Activated naive CD4-positive, alpha-beta T cell treated with anti-CD3 and anti-CD28 coated beads, Interleukin-2, amount 50 U/mL, for 72 hours (primary cell): Measurements from ENCODE around the gene MAB21L3. TPM values are rescaled to one million over a fixed set of nuclear protein-coding genes. Genes with fewer than 3 reads are reported as not detected.

Experiments
- ATAC-seq, 2 donors: fragments of 150-1000 bp; cut with Tn5 transposase; 2 replicates each; pipeline ENCODE4 v1.10.0; 2021; ENCODE audit warnings: mild to moderate bottlenecking in 2 of 2, moderate library complexity in 2 of 2
- DNase-seq, 2 donors: peaks; one replicate each; pipeline ENCODE4 v3.0.0; 2021 to 2022; ENCODE audit warnings: low spot score in 2 of 2
- H3K27ac Mint-ChIP-seq, 2 donors: one replicate each; pipeline ENCODE4 v1.8.0; 2022; ENCODE audit warnings: mild to moderate bottlenecking in 2 of 2, mixed read lengths in 2 of 2
- H3K36me3 Mint-ChIP-seq, 2 donors: one replicate each; pipeline ENCODE4 v1.8.0; 2022; ENCODE audit warnings: mixed read lengths in 2 of 2
- H3K9me3 Mint-ChIP-seq, 2 donors: one replicate each; pipeline ENCODE4 v1.8.0; 2022; ENCODE audit warnings: mixed read lengths in 2 of 2
- total RNA-seq, 2 donors: library from RNA; stranded (reverse); gene quantifications; one replicate each; pipeline ENCODE4 v1.2.3, GENCODE V29; 2022

MAB21L3 gene
- not detected for total RNA-seq

DNA sequence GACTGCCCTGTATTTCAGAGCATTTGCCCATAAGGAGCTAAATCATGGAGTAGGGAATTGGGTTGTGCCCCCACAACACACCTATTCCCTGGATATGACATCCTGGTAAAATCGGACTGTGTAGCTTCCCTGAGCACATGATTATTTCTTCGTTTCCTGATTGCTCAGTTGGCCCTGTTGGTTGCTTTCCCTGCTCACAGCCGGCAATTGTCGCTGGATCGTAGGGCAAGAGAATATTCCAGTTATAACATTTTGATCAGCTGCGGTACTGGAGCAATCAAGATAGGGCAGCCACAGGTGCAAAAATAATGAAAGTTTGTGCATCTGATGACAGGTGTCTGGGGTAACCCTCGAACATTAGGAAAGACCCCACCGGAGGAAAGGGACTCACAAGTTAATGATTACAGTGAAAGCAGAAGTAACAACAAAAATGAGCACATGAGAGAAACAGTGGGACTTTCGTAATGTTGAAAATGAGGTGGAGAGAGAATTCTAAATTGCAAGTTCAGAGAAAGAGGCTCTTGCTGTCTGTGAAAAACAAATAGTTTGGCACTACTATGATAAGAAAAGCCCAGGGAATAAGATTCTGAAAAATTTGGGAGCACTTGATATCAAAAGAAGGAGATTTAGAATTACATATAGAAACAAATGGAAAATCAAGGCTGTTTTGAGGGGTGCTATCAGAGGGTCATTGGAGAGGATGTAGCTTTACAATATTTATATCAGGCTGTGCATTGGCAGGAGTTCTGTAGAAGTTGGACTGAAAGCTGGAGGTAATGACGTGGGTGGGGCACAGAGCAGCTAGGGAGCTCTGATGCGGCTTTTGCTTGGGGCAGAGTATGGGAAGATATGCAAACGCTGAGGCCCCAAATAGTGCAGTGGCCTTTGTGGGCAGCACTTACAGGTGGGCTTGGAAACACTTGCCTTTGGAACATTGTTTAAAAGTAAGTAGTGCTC, at the start of gene MAB21L3:
Gene MAB21L3, plus strand, starts transcription at position 833 of the 957 bp plus-strand sequence. CDS start 1,217 bp downstream, outside the sequence.
- no peaks in the 10 kb centered on the region for H3K9me3 Mint-ChIP-seq
- ATAC-seq (no peak), DNase-seq (no peak)
- no peak within 1 kb of the TSS for H3K27ac Mint-ChIP-seq
- H3K36me3 Mint-ChIP-seq, result no peaks in the 10 kb centered on the region

DNA sequence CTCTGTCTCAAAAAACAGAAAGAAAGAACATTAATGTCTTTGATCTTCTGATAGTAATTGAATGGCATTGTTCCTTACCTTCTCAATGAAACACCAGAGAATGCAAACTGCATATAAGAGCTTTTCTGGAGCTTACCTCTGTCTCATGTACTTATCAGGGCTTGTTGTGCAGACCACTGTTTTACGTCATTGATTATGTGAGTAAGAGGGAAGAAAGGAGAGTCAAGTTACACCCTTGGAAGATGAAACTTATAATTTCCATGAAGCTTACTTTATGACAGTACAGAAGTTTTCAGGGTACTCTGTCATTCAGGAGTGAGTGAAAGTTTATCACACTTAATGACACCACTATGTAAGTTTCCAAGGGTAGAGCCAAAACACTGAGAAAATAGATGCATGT, 49.0 kb upstream of the MAB21L3 start:
- H3K27ac Mint-ChIP-seq, result no peak overlapping the region
- H3K36me3 Mint-ChIP-seq, result no peaks in the 10 kb centered on the region
- no peak for DNase-seq
- H3K9me3 Mint-ChIP-seq, result peaks cover 9% of the 10 kb centered on the region in 2 donors
- no peak for ATAC-seq

DNA sequence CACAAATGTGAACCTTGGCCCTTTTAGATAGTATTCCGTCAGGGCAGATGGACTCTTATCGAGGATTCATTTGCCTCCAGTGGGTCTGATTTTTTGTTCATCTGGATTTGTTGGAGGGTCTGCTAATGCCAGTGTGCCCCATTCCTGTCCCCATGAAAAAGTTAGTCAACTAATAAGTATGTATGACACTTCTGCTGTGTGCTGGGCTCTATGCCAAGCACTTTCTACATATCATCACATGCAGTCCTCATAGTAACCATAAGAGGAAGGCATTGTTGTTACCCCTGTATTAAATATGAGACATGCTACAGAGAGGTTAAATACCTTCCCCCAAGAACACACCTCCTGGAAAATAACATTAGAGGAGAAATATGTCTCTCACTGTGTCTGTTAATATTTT, 46.6 kb upstream of the MAB21L3 start:
- no peaks in the 10 kb centered on the region for H3K9me3 Mint-ChIP-seq
- DNase-seq (no peak), ATAC-seq (no peak)
- no peak overlapping the region for H3K27ac Mint-ChIP-seq
- no peaks in the 10 kb centered on the region for H3K36me3 Mint-ChIP-seq

DNA sequence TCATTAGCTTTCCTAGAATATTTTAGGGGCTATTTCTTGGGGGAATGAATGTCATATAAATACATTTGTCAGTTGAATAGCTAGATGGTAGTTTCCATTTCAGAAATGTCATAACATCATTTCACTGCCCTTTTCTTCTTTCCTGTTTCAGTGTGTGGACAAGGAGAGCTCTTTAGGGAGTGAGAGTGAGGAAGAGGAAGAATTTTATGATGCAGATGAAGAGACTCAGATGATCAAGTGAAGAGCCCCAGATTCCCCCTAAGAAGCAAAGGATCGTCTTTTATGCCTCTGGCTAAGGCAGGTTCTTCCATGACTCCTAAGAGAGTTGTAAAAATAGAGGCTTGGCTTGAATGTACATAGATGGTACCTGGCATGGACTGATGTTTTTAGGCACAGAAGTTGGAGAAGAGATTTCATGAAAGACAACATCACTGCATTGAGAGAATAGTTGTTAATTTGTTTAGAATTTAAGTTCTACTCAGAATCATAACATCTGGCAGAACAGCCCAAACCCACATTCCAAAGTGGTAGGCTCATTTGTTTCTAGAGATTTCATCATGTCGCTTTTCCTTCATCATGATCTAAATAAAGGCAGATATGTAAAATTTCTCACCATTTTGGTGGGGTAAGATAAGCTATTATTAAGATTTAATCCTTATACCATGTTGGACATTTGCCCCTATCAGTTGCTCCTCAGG, 44.2 kb upstream of the MAB21L3 start:
- Mint-ChIP-seq H3K9me3 (no peaks in the 10 kb centered on the region), H3K27ac (no peak overlapping the region), H3K36me3 (no peaks in the 10 kb centered on the region)
- ATAC-seq, result no peak
- no peak for DNase-seq

- no peak for ATAC-seq
- no peak for DNase-seq
- H3K9me3 Mint-ChIP-seq, result no peaks in the 10 kb centered on the region
- H3K36me3 Mint-ChIP-seq, result no peaks in the 10 kb centered on the region
- no peak overlapping the region for H3K27ac Mint-ChIP-seq
These were observed 43.7 kb upstream of the MAB21L3 start for GRCh38 chr1:116067566-116067890.

DNA sequence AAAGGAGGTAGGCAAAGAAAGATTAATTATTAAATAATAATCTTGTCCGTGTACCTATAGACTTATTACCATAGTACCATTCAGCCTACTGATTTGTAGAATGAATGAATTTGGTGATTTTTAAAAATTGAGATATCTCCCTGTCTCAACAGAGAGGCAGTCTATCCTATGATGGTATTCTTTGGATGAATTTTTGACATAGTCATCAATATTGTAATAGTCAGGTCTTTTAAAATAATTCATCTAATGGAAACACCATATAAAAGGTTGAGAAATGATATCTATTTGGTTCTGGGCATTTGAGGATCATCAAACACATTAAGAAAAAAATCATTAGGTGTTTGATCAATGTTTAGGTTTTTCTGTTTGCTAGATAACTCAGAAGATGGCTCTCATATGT, 35.6 kb upstream of the MAB21L3 start:
- Mint-ChIP-seq H3K27ac (no peak overlapping the region), H3K36me3 (no peaks in the 10 kb centered on the region), H3K9me3 (no peaks in the 10 kb centered on the region)
- ATAC-seq (no peak), DNase-seq (no peak)

DNA sequence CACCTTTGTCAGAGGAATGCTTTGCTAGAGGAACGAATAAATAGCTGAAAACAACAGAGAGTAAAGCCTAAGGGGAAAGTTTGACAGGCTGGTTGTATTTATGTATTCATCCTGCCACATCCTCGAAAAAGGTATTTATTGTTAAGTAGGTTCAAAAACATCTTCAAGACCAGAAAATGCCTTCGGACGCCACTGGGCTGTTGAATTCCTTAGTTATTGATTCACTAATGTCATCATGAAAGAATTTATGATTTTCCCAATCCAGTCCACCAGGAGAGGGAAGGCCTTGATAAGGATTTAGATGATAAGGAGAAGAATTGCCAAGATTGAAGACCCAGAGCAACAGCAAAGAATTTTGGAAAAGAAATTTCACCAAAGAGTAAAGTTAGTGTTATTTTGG, 35.2 kb upstream of the MAB21L3 start:
- Mint-ChIP-seq H3K9me3 (no peaks in the 10 kb centered on the region), H3K27ac (no peak overlapping the region), H3K36me3 (no peaks in the 10 kb centered on the region)
- no peak for ATAC-seq
- DNase-seq, result no peak

DNA sequence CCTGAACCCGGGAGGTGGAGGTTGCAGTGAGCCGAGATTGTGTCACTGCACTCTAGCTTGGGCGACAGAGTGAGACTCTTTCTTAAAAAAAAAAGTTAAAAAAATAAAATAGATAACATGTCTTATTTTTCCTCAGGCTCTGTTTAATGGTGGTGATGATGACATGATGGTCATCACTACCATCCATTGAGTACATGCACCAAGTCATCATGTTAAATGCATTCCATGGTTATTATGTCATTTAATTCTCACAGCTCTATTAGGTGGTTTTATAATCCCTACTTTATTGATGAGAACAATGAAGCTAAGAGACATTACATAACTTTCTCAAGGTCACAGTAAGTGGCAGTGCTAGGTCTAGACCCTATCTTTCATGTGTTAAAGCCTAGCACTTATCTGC, 34.4 kb upstream of the MAB21L3 start:
- H3K9me3 Mint-ChIP-seq, result no peaks in the 10 kb centered on the region
- ATAC-seq, result no peak
- no peak for DNase-seq
- H3K36me3 Mint-ChIP-seq, result no peaks in the 10 kb centered on the region
- H3K27ac Mint-ChIP-seq, result no peak overlapping the region

DNA sequence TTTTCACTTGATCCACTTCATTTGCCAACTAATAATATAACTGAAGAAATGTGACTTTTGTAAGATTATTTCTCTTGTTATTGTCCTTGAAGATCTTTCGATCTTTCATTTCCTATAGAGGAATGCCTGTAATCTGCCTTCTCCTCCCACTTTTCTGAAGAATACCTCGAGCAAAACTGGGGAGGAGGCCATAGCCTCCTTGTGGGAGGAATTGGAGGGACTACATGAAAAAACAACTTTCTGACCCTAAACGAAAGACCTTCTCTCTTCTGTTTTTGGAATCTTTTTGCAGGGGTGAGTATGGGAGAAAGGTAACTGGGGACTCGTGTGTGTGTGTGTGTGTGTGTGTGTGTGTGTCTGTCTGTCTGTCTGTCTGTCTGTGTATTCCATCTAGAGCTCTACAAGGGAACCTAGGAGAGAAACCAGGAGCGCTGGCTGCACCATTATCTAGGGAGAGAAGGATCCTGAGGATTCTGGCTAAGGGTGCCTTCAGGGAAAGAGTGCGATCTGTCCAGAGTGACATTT, 32.4 kb upstream of the MAB21L3 start:
- no peak for ATAC-seq
- Mint-ChIP-seq H3K27ac (no peak overlapping the region), H3K36me3 (no peaks in the 10 kb centered on the region), H3K9me3 (no peaks in the 10 kb centered on the region)
- no peak for DNase-seq

GRCh38 chr1:116087628-116088027, 23.6 kb upstream of the MAB21L3 start:
- no peak for DNase-seq
- peaks cover 17 to 20% of the 10 kb centered on the region in 2 donors for H3K9me3 Mint-ChIP-seq
- H3K27ac Mint-ChIP-seq, result no peak overlapping the region
- peaks cover 12 to 18% of the 10 kb centered on the region in 2 donors for H3K36me3 Mint-ChIP-seq
- no peak for ATAC-seq

GRCh38 chr1:116089870-116090269, 21.3 kb upstream of the MAB21L3 start:
- no peak for ATAC-seq
- no peak overlapping the region for H3K27ac Mint-ChIP-seq
- H3K9me3 Mint-ChIP-seq, result peaks cover 18 to 20% of the 10 kb centered on the region in 2 donors
- no peak for DNase-seq
- H3K36me3 Mint-ChIP-seq, result peaks cover 12 to 18% of the 10 kb centered on the region in 2 donors

GRCh38 chr1:116091083-116091482, 20.1 kb upstream of the MAB21L3 start:
- no peak overlapping the region for H3K27ac Mint-ChIP-seq
- H3K36me3 Mint-ChIP-seq, result peaks cover 12 to 18% of the 10 kb centered on the region in 2 donors
- no peak for DNase-seq
- ATAC-seq, result no peak
- peaks cover 20% of the 10 kb centered on the region in 2 donors for H3K9me3 Mint-ChIP-seq

DNA sequence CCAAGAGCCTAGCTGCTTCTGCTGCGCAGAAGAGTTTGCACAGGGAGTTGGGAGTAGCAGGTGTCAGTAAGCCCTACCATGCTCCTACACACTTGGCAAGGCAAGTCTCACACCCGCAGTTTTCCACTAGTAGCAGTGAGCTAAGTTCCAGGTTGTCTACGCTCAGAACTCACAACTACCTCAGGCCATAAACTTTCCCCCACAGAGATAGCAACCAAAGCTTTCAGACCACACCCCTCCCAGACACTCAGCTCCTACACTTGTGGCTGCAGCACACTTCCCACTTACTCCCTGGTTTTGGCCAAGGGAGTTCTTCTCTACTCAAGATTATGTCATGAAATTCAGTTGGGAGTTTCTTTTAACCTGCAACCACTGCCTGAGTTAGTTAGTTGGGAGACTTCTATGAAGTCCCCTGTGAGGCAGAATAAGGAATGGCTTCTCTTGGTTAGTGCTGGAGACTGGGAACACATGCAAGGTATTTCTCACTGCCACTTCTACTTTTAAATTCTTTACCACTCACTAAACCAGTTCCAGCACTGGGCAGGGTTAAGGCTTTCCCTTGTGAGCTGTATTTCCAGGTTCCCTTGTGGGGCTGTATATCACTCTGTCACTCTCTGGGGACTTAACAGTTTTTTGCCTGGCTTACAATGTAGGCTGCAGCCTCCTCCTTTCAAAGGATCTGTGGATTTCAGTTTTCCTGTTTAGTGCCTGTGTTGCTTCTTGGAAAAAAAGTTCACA, 18.3 kb upstream of the MAB21L3 start:
- no peak for ATAC-seq
- Mint-ChIP-seq H3K9me3 (peaks cover 24 to 25% of the 10 kb centered on the region in 2 donors), H3K36me3 (peaks cover 12 to 25% of the 10 kb centered on the region in 2 donors), H3K27ac (no peak overlapping the region)
- DNase-seq, result no peak

DNA sequence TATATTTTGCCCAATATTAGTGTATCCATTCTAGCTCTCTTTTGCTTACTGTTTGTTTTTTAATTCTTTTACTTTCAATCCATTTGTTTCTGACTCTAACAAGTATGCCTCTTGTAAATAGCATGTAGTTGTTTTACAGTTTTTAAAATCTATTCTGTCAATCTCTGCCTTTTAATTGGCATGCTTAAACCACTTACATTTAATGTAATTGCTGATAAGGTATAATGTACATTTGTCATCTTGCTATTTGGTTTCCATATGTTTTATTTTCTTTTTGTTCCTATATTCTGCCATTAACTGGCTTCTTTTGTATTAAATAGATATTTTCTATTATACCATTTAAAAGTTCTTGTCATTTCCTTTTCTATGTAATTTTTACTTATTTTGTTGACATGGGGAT, 16.2 kb upstream of the MAB21L3 start:
- DNase-seq, result no peak

GRCh38 chr1:116096013-116096618, 15.1 kb upstream of the MAB21L3 start:
- ATAC-seq, result no peak
- no peak overlapping the region for H3K27ac Mint-ChIP-seq
- peaks cover 0 to 6% of the 10 kb centered on the region in 2 donors for H3K36me3 Mint-ChIP-seq
- peaks cover 7% of the 10 kb centered on the region in 2 donors for H3K9me3 Mint-ChIP-seq
- DNase-seq, result no peak

More for the DNA sequence above, 16.2 kb upstream of the MAB21L3 start:
- no peak overlapping the region for H3K27ac Mint-ChIP-seq
- ATAC-seq, result no peak
- H3K36me3 Mint-ChIP-seq, result peaks cover 7 to 12% of the 10 kb centered on the region in 2 donors
- peaks cover 12 to 14% of the 10 kb centered on the region in 2 donors for H3K9me3 Mint-ChIP-seq

- ATAC-seq (no peak), DNase-seq (no peak)
- Mint-ChIP-seq H3K9me3 (peaks cover 4 to 7% of the 10 kb centered on the region in 2 donors), H3K27ac (no peak overlapping the region), H3K36me3 (peaks cover 0 to 6% of the 10 kb centered on the region in 2 donors)
These were observed 13.6 kb upstream of the MAB21L3 start for GRCh38 chr1:116097626-116098025.
